Sigmoid colon (tissue), 4 donors: Measurements from ENCODE around the gene RHBDF2.

Experiments used
- EP300 ChIP-seq, 4 donors: sonication (generic); formaldehyde crosslinking; IDR thresholded peaks; one replicate each; pipeline ENCODE4 v1.6.1; 2017; ENCODE audit warnings: antibody characterized with exemption in 4 of 4
- POLR2A ChIP-seq, 2 donors: fragments of 450-650 bp; IDR thresholded peaks; one replicate each; pipeline ENCODE4 v1.6.1; 2016; ENCODE audit warnings: antibody characterized with exemption in 2 of 2, mild to moderate bottlenecking in 2 of 2, moderate library complexity in 2 of 2
- POLR2AphosphoS5 ChIP-seq, 4 donors: sonication (generic); formaldehyde crosslinking; IDR thresholded peaks; one replicate each; pipeline ENCODE4 v1.6.1; 2017; ENCODE audit warnings: antibody characterized with exemption in 4 of 4
- TF ChIP-seq, protein P1 (sequence below), 4 experiments: fragments of 450-650 bp in 3 of 4; fragments of 200-600 bp in 1 of 4; IDR thresholded peaks; one replicate each; pipeline ENCODE4 v1.5.1; 2016 to 2019; ENCODE audit warnings: antibody characterized with exemption in 4 of 4, mild to moderate bottlenecking in 3 of 4, moderate library complexity in 2 of 4

DNA sequence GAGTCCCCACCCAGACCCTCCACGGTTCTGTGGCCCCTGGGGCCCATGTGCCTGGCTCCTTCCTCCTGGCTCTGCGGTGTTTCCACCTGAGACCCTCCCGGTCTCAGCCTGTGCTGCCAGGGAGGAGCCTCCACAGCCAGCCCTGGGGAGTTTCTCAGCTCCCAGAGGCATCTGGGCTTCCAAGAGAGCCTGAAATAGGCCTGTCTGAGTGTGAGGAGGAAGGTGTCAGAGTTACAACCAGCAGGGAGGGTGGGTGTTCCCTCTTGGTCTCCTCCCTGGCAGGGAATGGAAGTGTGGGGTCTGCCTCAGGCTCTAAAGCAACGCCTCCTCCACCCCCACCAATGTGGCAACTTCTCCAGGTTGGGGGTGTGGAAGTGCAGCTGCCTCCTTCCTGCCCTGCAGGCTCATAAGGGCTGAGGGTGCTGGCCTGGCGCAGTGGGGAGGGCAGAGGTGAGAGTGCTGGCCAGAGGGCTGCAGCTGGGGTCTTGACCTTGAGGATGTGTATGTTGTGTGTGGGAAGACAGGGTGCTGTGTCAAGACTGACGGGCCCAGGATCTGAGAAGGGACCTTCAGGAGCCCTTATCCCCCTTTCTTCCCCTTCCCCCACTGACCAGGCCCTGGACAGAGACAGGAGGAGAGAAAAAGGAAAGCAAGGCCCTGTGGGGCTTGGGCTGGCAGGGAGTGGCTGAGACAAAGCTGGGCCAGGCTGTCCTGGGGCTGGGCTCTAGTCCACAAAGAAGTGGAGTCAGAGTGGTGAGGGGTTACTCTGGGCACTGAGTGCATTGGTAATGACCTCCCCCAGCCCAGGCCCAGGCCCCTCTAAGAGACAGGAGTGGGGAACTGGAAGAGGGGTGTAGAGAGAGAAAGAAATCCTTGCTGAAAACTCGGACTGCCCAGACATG, 33.9 kb upstream of the RHBDF2 start:
- TF ChIP-seq POLR2A (IDR thresholded peaks at IDR 0.05) (no peak), EP300 (IDR thresholded peaks at IDR 0.05) (no peak), POLR2AphosphoS5 (IDR thresholded peaks at IDR 0.05) (no peak)
- TF ChIP-seq, protein P1, sequence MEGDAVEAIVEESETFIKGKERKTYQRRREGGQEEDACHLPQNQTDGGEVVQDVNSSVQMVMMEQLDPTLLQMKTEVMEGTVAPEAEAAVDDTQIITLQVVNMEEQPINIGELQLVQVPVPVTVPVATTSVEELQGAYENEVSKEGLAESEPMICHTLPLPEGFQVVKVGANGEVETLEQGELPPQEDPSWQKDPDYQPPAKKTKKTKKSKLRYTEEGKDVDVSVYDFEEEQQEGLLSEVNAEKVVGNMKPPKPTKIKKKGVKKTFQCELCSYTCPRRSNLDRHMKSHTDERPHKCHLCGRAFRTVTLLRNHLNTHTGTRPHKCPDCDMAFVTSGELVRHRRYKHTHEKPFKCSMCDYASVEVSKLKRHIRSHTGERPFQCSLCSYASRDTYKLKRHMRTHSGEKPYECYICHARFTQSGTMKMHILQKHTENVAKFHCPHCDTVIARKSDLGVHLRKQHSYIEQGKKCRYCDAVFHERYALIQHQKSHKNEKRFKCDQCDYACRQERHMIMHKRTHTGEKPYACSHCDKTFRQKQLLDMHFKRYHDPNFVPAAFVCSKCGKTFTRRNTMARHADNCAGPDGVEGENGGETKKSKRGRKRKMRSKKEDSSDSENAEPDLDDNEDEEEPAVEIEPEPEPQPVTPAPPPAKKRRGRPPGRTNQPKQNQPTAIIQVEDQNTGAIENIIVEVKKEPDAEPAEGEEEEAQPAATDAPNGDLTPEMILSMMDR (IDR thresholded peaks at IDR 0.05), result no peak
